Thyroid gland (tissue), 4 donors: ENCODE measurements around the gene FOXL3.

Experiments used
- POLR2A ChIP-seq, 2 donors: fragments of 450-650 bp; IDR thresholded peaks; one replicate each; pipeline ENCODE4 v1.6.1; 2017; ENCODE audit warnings: antibody characterized with exemption in 2 of 2, mild to moderate bottlenecking in 2 of 2, moderate library complexity in 1 of 2
- TF ChIP-seq, protein P1 (sequence below), 6 experiments: fragments of 200-600 bp in 3 of 6; fragments of 450-650 bp in 3 of 6; sonication (generic) in 3 of 6; IDR thresholded peaks; one replicate each; pipeline ENCODE4 v1.5.1; 2016 to 2019; ENCODE audit warnings: antibody characterized with exemption in 6 of 6, mild to moderate bottlenecking in 2 of 6, inconsistent platforms in 1 of 6, moderate library complexity in 1 of 6

DNA sequence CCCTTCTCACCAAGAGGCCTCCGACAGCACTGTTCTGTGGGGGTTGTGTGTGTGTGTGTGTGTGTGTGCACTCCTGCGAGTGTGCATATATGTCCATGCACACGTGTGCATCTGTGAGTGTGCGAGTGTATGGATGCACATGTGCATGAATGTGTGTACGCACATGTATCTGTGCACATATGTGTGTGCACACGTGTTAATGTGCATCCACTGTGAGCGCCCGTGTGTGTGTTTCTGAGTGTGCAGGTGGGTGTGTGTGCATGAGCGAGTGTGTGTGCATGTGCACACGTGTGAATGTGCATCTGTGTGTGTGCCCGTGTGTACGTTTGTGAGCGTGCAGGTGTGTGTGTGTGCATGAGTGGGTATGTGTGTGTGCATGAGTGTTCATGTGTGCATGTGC is 48.5 kb upstream of the FOXL3 start:
- TF ChIP-seq, protein P1, sequence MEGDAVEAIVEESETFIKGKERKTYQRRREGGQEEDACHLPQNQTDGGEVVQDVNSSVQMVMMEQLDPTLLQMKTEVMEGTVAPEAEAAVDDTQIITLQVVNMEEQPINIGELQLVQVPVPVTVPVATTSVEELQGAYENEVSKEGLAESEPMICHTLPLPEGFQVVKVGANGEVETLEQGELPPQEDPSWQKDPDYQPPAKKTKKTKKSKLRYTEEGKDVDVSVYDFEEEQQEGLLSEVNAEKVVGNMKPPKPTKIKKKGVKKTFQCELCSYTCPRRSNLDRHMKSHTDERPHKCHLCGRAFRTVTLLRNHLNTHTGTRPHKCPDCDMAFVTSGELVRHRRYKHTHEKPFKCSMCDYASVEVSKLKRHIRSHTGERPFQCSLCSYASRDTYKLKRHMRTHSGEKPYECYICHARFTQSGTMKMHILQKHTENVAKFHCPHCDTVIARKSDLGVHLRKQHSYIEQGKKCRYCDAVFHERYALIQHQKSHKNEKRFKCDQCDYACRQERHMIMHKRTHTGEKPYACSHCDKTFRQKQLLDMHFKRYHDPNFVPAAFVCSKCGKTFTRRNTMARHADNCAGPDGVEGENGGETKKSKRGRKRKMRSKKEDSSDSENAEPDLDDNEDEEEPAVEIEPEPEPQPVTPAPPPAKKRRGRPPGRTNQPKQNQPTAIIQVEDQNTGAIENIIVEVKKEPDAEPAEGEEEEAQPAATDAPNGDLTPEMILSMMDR (IDR thresholded peaks at IDR 0.05) = no peak
- no peak for TF ChIP-seq POLR2A (IDR thresholded peaks at IDR 0.05)
